Measurements from ENCODE around the gene PHPT1. TPM values are rescaled to one million over a fixed set of nuclear protein-coding genes. Genes with fewer than 3 reads are reported as not detected.
A peak's percentile ranks its signal among the peaks of the same experiment; 100 is the strongest.

The PHPT1 gene
- total and polyA plus RNA-seq, 2 of the 8 experiments (the other 6 are each of a cell fraction or from before 2014, with no cell fraction given) = 109 to 226 TPM

DNA sequence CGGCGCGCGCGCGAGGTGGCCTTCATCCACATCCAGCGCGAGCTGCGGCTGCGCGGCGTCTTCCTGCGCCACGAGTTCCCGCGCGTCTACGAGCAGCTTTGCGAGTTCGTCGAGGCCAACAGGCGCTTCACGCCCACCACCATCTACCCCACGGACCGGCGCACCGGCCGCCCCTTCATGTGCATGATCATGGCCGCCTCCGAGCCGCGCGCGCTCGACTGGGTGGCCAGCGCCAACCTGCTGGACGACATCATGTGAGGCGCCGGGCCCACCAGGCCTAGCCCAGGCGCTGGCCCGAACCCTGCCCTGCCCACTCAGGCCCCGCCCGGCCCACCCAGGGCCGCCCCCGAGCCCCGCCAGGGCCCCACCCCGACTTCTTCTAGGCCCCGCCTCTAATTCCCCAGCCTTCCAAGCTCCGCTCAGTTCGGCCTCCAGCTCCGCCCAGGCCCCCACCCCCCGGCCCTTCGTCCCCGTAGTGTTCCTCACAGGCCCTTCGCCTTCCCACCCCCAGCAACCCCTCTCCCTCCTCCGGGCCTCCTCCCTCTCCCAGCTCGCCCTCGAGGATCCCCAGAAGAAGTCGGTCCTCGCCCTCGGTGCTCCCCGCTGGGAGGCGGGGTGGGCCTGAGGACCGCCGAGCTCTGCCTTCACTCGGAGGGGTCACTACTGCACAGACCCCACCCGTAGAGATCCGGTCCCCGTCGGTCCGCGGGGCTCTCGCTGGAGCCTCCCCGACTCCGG, 2.0 kb upstream of the PHPT1 start (continued):
- TF ChIP-seq POLR2A (IDR thresholded peaks at IDR 0.05; ENCODE audit: control extremely low read depth in 1 of 2, low read depth in 2 of 2, low read length in 2 of 2) (peak in 1 of 2 experiments; percentile 60; a peak in 2 of 3 replicates), YY1 (IDR thresholded peaks at IDR 0.05; ENCODE audit: low read depth, low read length) (peak; percentile 80), CBX5 (IDR thresholded peaks at IDR 0.05; ENCODE audit: low read depth, low read length) (no peak), JUND (IDR thresholded peaks at IDR 0.05; ENCODE audit: low read length) (no peak), TEAD4 (IDR thresholded peaks at IDR 0.05; ENCODE audit: low read depth, low read length) (no peak)
- TF ChIP-seq, protein P1, sequence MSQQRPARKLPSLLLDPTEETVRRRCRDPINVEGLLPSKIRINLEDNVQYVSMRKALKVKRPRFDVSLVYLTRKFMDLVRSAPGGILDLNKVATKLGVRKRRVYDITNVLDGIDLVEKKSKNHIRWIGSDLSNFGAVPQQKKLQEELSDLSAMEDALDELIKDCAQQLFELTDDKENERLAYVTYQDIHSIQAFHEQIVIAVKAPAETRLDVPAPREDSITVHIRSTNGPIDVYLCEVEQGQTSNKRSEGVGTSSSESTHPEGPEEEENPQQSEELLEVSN (IDR thresholded peaks at IDR 0.05) = peak; percentile 90
